Measurements from ENCODE around the gene RBM26. TPM values are rescaled to one million over a fixed set of nuclear protein-coding genes. Genes with fewer than 3 reads are reported as not detected.
"Not testable (repeated sequence)": the region's sequence is repeated elsewhere in the genome, so short reads cannot be mapped to it uniquely, and the experiment has no call there.

The RBM26 gene
- total RNA-seq, 6 donors from 2014 or later, result 27.7 to 70.1 (median 32.9) TPM

- no peak for TF ChIP-seq EP300 (IDR thresholded peaks at IDR 0.05)
- TF ChIP-seq CTCF (IDR thresholded peaks at IDR 0.05), result no peak
- no peak for TF ChIP-seq POLR2A (IDR thresholded peaks at IDR 0.05)
- no peaks in the 10 kb centered on the region for H3K9me3 ChIP-seq
- H3K27ac ChIP-seq, result no peak overlapping the region
- ATAC-seq (ENCODE audit: low FRiP score in 2 of 2) (no peak), DNase-seq (no peak)
- 70 to 75% methylated on average over 3 of the region's 3 CpGs for WGBS, 2 donors
- H3K36me3 ChIP-seq, result no peaks in the 10 kb centered on the region
- H3K4me3 ChIP-seq, result no peak overlapping the region
- H3K4me1 ChIP-seq, result no peaks in the 10 kb centered on the region
- H3K27me3 ChIP-seq, result no peaks in the 10 kb centered on the region
These were observed 124.7 kb downstream of the RBM26 start for GRCh38 chr13:79281339-79281747.

- WGBS, 2 donors, result 88 to 94% methylated on average over 12 of the region's 12 CpGs
These were observed 126.3 kb downstream of the RBM26 start for GRCh38 chr13:79279735-79280134.

GRCh38 chr13:79273045-79273444, 133.0 kb downstream of the RBM26 start:
- no peaks in the 10 kb centered on the region for H3K9me3 ChIP-seq
- DNase-seq, result no peak

More at GRCh38 chr13:79279735-79280134, 126.3 kb downstream of the RBM26 start:
- not testable (repeated sequence) for H3K4me1 ChIP-seq; DNase-seq; H3K4me3 ChIP-seq; H3K36me3 ChIP-seq; H3K9me3 ChIP-seq; ATAC-seq (ENCODE audit: low FRiP score in 2 of 2); H3K27ac ChIP-seq; H3K27me3 ChIP-seq

GRCh38 chr13:79271616-79272015, 134.4 kb downstream of the RBM26 start:
- no peak overlapping the region for H3K4me3 ChIP-seq
- H3K4me1 ChIP-seq, result peaks cover 0 to 5% (median 0%) of the 10 kb centered on the region in 4 donors
- no peaks in the 10 kb centered on the region for H3K27me3 ChIP-seq
- no peak for TF ChIP-seq POLR2A (IDR thresholded peaks at IDR 0.05)
- TF ChIP-seq POLR2AphosphoS5 (IDR thresholded peaks at IDR 0.05), result no peak
- no peak for TF ChIP-seq CTCF (IDR thresholded peaks at IDR 0.05)
- TF ChIP-seq EP300 (IDR thresholded peaks at IDR 0.05), result no peak
- ATAC-seq (ENCODE audit: low FRiP score in 2 of 2) (no peak), DNase-seq (no peak)
- H3K9me3 ChIP-seq, result no peaks in the 10 kb centered on the region
- no peak overlapping the region for H3K27ac ChIP-seq
- no peaks in the 10 kb centered on the region for H3K36me3 ChIP-seq
- WGBS, 2 donors, result 25 to 33% methylated on average over 1 of the region's 1 CpG

More at GRCh38 chr13:79273045-79273444, 133.0 kb downstream of the RBM26 start:
- no peak for ATAC-seq (ENCODE audit: low FRiP score in 2 of 2)
- Histone ChIP-seq H3K27ac (no peak overlapping the region), H3K27me3 (no peaks in the 10 kb centered on the region), H3K36me3 (no peaks in the 10 kb centered on the region), H3K4me3 (no peak overlapping the region), H3K4me1 (no peaks in the 10 kb centered on the region)
- TF ChIP-seq POLR2AphosphoS5 (IDR thresholded peaks at IDR 0.05) (no peak), EP300 (IDR thresholded peaks at IDR 0.05) (no peak), POLR2A (IDR thresholded peaks at IDR 0.05) (no peak), CTCF (IDR thresholded peaks at IDR 0.05) (no peak)

GRCh38 chr13:79270859-79271258, 135.2 kb downstream of the RBM26 start:
- peaks cover 0 to 5% (median 0%) of the 10 kb centered on the region in 4 donors for H3K4me1 ChIP-seq
- DNase-seq (no peak), ATAC-seq (ENCODE audit: low FRiP score in 2 of 2) (no peak)
- H3K36me3 ChIP-seq, result no peaks in the 10 kb centered on the region
- WGBS, 2 donors, result 67 to 72% methylated on average over 3 of the region's 3 CpGs
- TF ChIP-seq EP300 (IDR thresholded peaks at IDR 0.05) (no peak), POLR2A (IDR thresholded peaks at IDR 0.05) (no peak), POLR2AphosphoS5 (IDR thresholded peaks at IDR 0.05) (no peak), CTCF (IDR thresholded peaks at IDR 0.05) (no peak)
- no peak overlapping the region for H3K27ac ChIP-seq
- H3K4me3 ChIP-seq, result no peak overlapping the region
- H3K27me3 ChIP-seq, result no peaks in the 10 kb centered on the region
- H3K9me3 ChIP-seq, result no peaks in the 10 kb centered on the region

Small RNA genes lying within 50 kb of the gene (small RNA-seq; reads per million reads assigned to genes)
- 0 reads per million in 4 donors for gene RNA5SP33

Other genes starting within 250 kb of the RBM26 start
- gene NDFIP2, start 74.9 kb upstream of the RBM26 start, total RNA-seq, result 10 to 100 TPM in 5 of 6 donors, 1 to 10 TPM in 1; 8.4 to 37.2 (median 26.2) TPM